ENCODE data around the gene ATP5ME. TPM values are rescaled to one million over a fixed set of nuclear protein-coding genes. Genes with fewer than 3 reads are reported as not detected.

The ATP5ME gene
- total RNA-seq, 1 experiment from 2014 or later = 425 TPM

DNA sequence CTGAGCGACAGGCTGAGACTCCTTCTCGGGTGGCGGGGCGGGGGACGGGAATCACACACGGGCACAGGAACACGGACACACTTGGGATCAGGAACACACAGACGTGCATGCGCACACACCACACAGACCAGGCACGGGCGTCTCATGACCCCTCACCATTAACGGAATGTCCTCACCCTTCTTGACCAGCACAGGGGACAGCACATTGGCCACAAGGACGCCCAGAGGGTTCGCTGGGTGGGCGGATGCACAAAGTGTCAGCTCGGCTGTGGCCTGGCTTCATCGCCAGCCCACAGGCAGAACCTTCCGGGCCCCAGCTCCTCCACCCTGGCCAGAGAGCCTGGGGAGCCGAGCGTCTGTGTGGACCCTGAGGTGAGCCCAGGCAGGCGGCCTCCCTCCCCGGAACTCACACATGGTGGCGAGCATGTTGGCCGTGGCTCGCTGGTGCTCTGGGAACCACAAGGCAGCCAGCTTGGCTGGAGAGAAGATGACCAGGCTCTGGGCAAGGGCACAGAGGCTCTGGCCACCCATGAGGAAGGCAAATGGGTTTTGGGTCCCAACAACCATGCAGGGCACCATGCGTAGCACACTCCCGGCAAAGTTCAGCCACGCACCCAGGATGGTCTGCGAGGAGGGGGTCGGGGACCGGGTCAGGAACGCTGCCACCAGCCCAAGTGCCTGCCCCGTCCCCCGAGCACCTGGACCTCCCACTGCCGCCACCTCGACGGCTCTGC, 11.8 kb upstream of the ATP5ME start:
- H3K27ac Mint-ChIP-seq = no peak overlapping the region; a peak in 1 of 7 replicates

More for the DNA sequence above, 11.8 kb upstream of the ATP5ME start:
- Histone ChIP-seq H3K4ac (ENCODE audit: low read depth, low read length) (no peak overlapping the region), H4K91ac (ENCODE audit: insufficient read length, low read depth, low read length) (no peak overlapping the region), H3K79me1 (ENCODE audit: insufficient read depth, low read depth, low read length, poor library complexity, severe bottlenecking) (no peaks in the 10 kb centered on the region), H3T11ph (ENCODE audit: low read length) (no peak overlapping the region), H2BK15ac (ENCODE audit: low read depth, low read length) (no peak overlapping the region), H2BK12ac (ENCODE audit: insufficient read length, low read depth, low read length) (no peak overlapping the region), H2AK5ac (ENCODE audit: insufficient read length, low read length) (no peak overlapping the region), H2AFZ (ENCODE audit: low read length) (no peak overlapping the region), H3K14ac (ENCODE audit: insufficient read depth, low read length) (no peak overlapping the region), H3K4me1 (ENCODE audit: insufficient read depth, low read length) (peaks cover 7% of the 10 kb centered on the region; the same call in 1 of the 2 replicates), H4K8ac (replicated peaks; ENCODE audit: insufficient read length, low read depth, low read length) (no peak overlapping the region), H3K9ac (ENCODE audit: extremely low read depth, insufficient read length, low read length) (no peak overlapping the region), H3K4me2 (ENCODE audit: insufficient read depth, insufficient read length, low read length) (no peak overlapping the region), H3K56ac (ENCODE audit: insufficient read length, low read depth, low read length) (no peak overlapping the region), H3K23ac (ENCODE audit: insufficient read length, low read depth, low read length) (no peak overlapping the region), H3K9me3 (ENCODE audit: control insufficient read depth, low read depth, low read length) (no peaks in the 10 kb centered on the region), H2BK5ac (ENCODE audit: insufficient read length, low read length) (no peak overlapping the region), H3K23me2 (ENCODE audit: insufficient read length, low read depth, low read length, poor library complexity, severe bottlenecking) (peaks cover 3% of the 10 kb centered on the region), H4K5ac (ENCODE audit: insufficient read length, low read depth, low read length) (no peak overlapping the region), H3K27me3 (ENCODE audit: insufficient read depth, low read length) (no peaks in the 10 kb centered on the region), H3K27ac (ENCODE audit: insufficient read length, low read depth, low read length) (no peak overlapping the region), H4K20me1 (ENCODE audit: control insufficient read depth, insufficient read depth, insufficient read length) (no peaks in the 10 kb centered on the region), H3K18ac (ENCODE audit: insufficient read length, low read depth, low read length) (no peak overlapping the region), H2BK120ac (ENCODE audit: low read depth, low read length, poor library complexity, severe bottlenecking) (no peak overlapping the region), H2BK20ac (ENCODE audit: low read depth, low read length, poor library complexity, severe bottlenecking) (no peak overlapping the region), H3K79me2 (ENCODE audit: insufficient read depth, low read length) (no peaks in the 10 kb centered on the region)
- Mint-ChIP-seq H3K27me3 (ENCODE audit: low read depth) (peaks cover 6% of the 10 kb centered on the region), H3K9me3 (no peaks in the 10 kb centered on the region; a peak in 1 of 5 replicates), H3K4me3 (no peak overlapping the region), H3K36me3 (ENCODE audit: insufficient read depth in 1 of 3, low read depth in 3 of 3) (peaks cover 0 to 3% (median 0%) of the 10 kb centered on the region in 3 experiments; a peak in 2 of 7 replicates), H3K4me1 (peaks cover 6 to 31% of the 10 kb centered on the region in 2 experiments)
- DNase-seq = no peak
- TF ChIP-seq, protein P1, sequence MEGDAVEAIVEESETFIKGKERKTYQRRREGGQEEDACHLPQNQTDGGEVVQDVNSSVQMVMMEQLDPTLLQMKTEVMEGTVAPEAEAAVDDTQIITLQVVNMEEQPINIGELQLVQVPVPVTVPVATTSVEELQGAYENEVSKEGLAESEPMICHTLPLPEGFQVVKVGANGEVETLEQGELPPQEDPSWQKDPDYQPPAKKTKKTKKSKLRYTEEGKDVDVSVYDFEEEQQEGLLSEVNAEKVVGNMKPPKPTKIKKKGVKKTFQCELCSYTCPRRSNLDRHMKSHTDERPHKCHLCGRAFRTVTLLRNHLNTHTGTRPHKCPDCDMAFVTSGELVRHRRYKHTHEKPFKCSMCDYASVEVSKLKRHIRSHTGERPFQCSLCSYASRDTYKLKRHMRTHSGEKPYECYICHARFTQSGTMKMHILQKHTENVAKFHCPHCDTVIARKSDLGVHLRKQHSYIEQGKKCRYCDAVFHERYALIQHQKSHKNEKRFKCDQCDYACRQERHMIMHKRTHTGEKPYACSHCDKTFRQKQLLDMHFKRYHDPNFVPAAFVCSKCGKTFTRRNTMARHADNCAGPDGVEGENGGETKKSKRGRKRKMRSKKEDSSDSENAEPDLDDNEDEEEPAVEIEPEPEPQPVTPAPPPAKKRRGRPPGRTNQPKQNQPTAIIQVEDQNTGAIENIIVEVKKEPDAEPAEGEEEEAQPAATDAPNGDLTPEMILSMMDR (conservative IDR thresholded peaks at IDR 0.05) = no peak
- no CpG with 5 or more reads among the region's 37 CpGs for WGBS (ENCODE audit: extremely low coverage, insufficient read length, low lambda C conversion rate)

Data from H9 (cell line).